H1 (cell line): Measurements from ENCODE around the gene C9orf152. TPM values are rescaled to one million over a fixed set of nuclear protein-coding genes. Genes with fewer than 3 reads are reported as not detected.
A peak's percentile ranks its signal among the peaks of the same experiment; 100 is the strongest.

Experiments
- CTCF ChIA-PET: fragments of 300-600 bp; sonication (Branson Sonifier 250); formaldehyde crosslinking; loops from one replicate; lab custom pipeline; 2021; ENCODE audit not compliant: partially characterized antibody; lab: Charles Lee
- POLR2A ChIA-PET: fragments of 300-600 bp; sonication (Branson Sonifier 250); formaldehyde crosslinking; loops from one replicate; lab custom pipeline; 2021; ENCODE audit warnings: inconsistent platforms; ENCODE audit not compliant: partially characterized antibody; lab: Charles Lee
- DNase-seq, 2 experiments: peaks; one replicate each; pipeline versions ENCODE4 v3.0.0 to v3.0.0-alpha.2; 2010 to 2022; ENCODE audit warnings: low spot score in 2 of 2, low read depth in 1 of 2, mixed read lengths in 1 of 2
- FAIRE-seq: peaks from 2 replicates; lab custom pipeline; 2011; peaks lifted over from hg19 to GRCh38; lab: Jason Lieb, UNC
- H2AFZ ChIP-seq: 2 replicates; pipeline ENCODE4 v1.8.1; 2012; ENCODE audit warnings: low read length, inconsistent platforms
- H2AK5ac ChIP-seq: 2 replicates; pipeline ENCODE4 v1.6.1; 2013; ENCODE audit warnings: low read depth, low read length
- H2BK120ac ChIP-seq: replicated peaks from 2 replicates; pipeline ENCODE3; 2013; ENCODE audit warnings: low read depth, low read length, inconsistent platforms
- H2BK12ac ChIP-seq: 2 replicates; pipeline ENCODE4 v1.6.1; 2013; ENCODE audit warnings: low read depth, low read length
- H2BK15ac ChIP-seq: 2 replicates; pipeline ENCODE4 v1.6.1; 2013; ENCODE audit warnings: low read length
- H2BK20ac ChIP-seq: 2 replicates; pipeline ENCODE4 v1.6.1; 2013; ENCODE audit warnings: low read length
- H2BK5ac ChIP-seq: 2 replicates; pipeline ENCODE4 v1.6.1; 2013; ENCODE audit warnings: low read depth, low read length
- H3K14ac ChIP-seq: 2 replicates; pipeline ENCODE4 v1.6.1; 2013; ENCODE audit warnings: inconsistent platforms; ENCODE audit not compliant: insufficient read length
- H3K18ac ChIP-seq: 2 replicates; pipeline ENCODE4 v1.6.1; 2013; ENCODE audit warnings: low read length; ENCODE audit errors: extremely low read depth
- H3K23ac ChIP-seq: 2 replicates; pipeline ENCODE4 v1.6.1; 2013; ENCODE audit warnings: inconsistent platforms; ENCODE audit not compliant: insufficient read length
- H3K23me2 ChIP-seq: 2 replicates; pipeline ENCODE4 v1.6.1; 2013; ENCODE audit warnings: low read depth, low read length
- H3K27ac ChIP-seq: 2 replicates; pipeline ENCODE4 v1.6.1; 2011; ENCODE audit warnings: low read depth, low read length, inconsistent platforms
- H3K27me3 ChIP-seq, 4 experiments: replicated peaks in 1 of 4; 1 replicate in 1 of 4; 2 replicates in 3 of 4; pipeline versions ENCODE4 v1.6.1 to v1.8.1; 2011 to 2013; ENCODE audit warnings: low read length in 3 of 4, mild to moderate bottlenecking in 3 of 4, inconsistent platforms in 2 of 4, mixed read lengths in 2 of 4, moderate library complexity in 1 of 4; ENCODE audit not compliant: control insufficient read depth in 3 of 4, insufficient read depth in 3 of 4; ENCODE audit errors: extremely low read depth in 1 of 4
- H3K36me3 ChIP-seq, 4 experiments: 2 replicates each; pipeline versions ENCODE4 v1.6.1 to v1.8.1; 2011 to 2013; ENCODE audit warnings: mild to moderate bottlenecking in 4 of 4, low read length in 3 of 4, moderate library complexity in 2 of 4, control low read depth in 1 of 4, inconsistent platforms in 1 of 4; ENCODE audit not compliant: insufficient read depth in 4 of 4, control insufficient read depth in 2 of 4
- H3K4ac ChIP-seq: replicated peaks from 2 replicates; pipeline ENCODE3; 2013; ENCODE audit warnings: low read length, low read depth, mixed read lengths, inconsistent platforms; ENCODE audit not compliant: insufficient read length
- H3K4me1 ChIP-seq, 4 experiments: replicated peaks in 1 of 4; 1 replicate in 1 of 4; 2 replicates in 3 of 4; pipeline versions ENCODE4 v1.6.1 to v1.8.1; 2011 to 2013; ENCODE audit warnings: low read length in 3 of 4, inconsistent platforms in 2 of 4, mixed read lengths in 1 of 4; ENCODE audit not compliant: insufficient read depth in 4 of 4, control insufficient read depth in 3 of 4
- H3K4me2 ChIP-seq, 2 experiments: 2 replicates each; pipeline versions ENCODE4 v1.6.1 to v1.8.1; 2011 to 2013; ENCODE audit warnings: low read depth in 2 of 2, low read length in 2 of 2, control low read depth in 1 of 2, inconsistent platforms in 1 of 2, mild to moderate bottlenecking in 1 of 2; ENCODE audit not compliant: insufficient read depth in 1 of 2
- H3K4me3 ChIP-seq, 4 experiments: fragments of 200-600, 300-600 bp in 1 of 4; sonication (generic), shearing (Covaris generic), sonication (Bioruptor Twin) in 1 of 4; 2 replicates each; pipeline versions ENCODE4 v1.5.1 to v1.8.1; 2011 to 2016; ENCODE audit warnings: low read length in 4 of 4, low read depth in 3 of 4, control low read depth in 2 of 4, inconsistent platforms in 2 of 4, mild to moderate bottlenecking in 2 of 4, mixed read lengths in 1 of 4, moderate library complexity in 1 of 4; ENCODE audit not compliant: insufficient read depth in 2 of 4; ENCODE audit errors: extremely low read depth in 1 of 4
- H3K56ac ChIP-seq: replicated peaks from 2 replicates; pipeline ENCODE3; 2013; ENCODE audit warnings: low read depth, mild to moderate bottlenecking, mixed read lengths, low read length, inconsistent platforms; ENCODE audit not compliant: insufficient read length
- H3K79me1 ChIP-seq: 2 replicates; pipeline ENCODE4 v1.6.1; 2013; ENCODE audit warnings: low read depth, low read length, control low read depth
- H3K79me2 ChIP-seq, 2 experiments: 2 replicates each; pipeline versions ENCODE4 v1.6.1 to v1.8.1; 2012 to 2013; ENCODE audit warnings: low read length in 2 of 2, mild to moderate bottlenecking in 2 of 2, inconsistent platforms in 1 of 2; ENCODE audit not compliant: insufficient read depth in 2 of 2, control insufficient read depth in 1 of 2
- H3K9ac ChIP-seq, 4 experiments: replicated peaks in 1 of 4; 1 replicate in 1 of 4; 2 replicates in 3 of 4; pipeline versions ENCODE4 v1.6.1 to v1.8.1; 2011 to 2013; ENCODE audit warnings: low read depth in 3 of 4, low read length in 3 of 4, control low read depth in 2 of 4, mild to moderate bottlenecking in 2 of 4, moderate library complexity in 2 of 4, inconsistent platforms in 1 of 4; ENCODE audit errors: extremely low read depth in 1 of 4
- H3K9me3 ChIP-seq, 2 experiments: 2 replicates each; pipeline versions ENCODE4 v1.6.1 to v1.8.1; 2012 to 2013; ENCODE audit warnings: mild to moderate bottlenecking in 2 of 2, moderate library complexity in 2 of 2, control low read depth in 1 of 2, inconsistent platforms in 1 of 2, low read depth in 1 of 2, low read length in 1 of 2, mixed read lengths in 1 of 2; ENCODE audit not compliant: insufficient read depth in 2 of 2
- H4K20me1 ChIP-seq, 2 experiments: replicated peaks in 1 of 2; 2 replicates each; pipeline versions ENCODE3 to v1.8.1; 2011 to 2013; ENCODE audit warnings: inconsistent platforms in 2 of 2, low read length in 2 of 2, mild to moderate bottlenecking in 1 of 2; ENCODE audit not compliant: insufficient read depth in 2 of 2, control insufficient read depth in 1 of 2
- H4K5ac ChIP-seq: 2 replicates; pipeline ENCODE4 v1.6.1; 2013; ENCODE audit warnings: low read length, low read depth, mixed read lengths, inconsistent platforms; ENCODE audit not compliant: insufficient read length
- H4K8ac ChIP-seq: 2 replicates; pipeline ENCODE4 v1.8.0; 2013; ENCODE audit warnings: mild to moderate bottlenecking, moderate library complexity, low read length, inconsistent platforms; ENCODE audit not compliant: insufficient read depth; ENCODE audit errors: extremely low read depth
- H4K91ac ChIP-seq: replicated peaks from 2 replicates; pipeline ENCODE3; 2013; ENCODE audit warnings: low read length, mixed read lengths, inconsistent platforms; ENCODE audit not compliant: insufficient read length
- FOSL1 ChIP-seq: IDR thresholded peaks from 2 replicates; pipeline ENCODE4 v1.6.1; 2011; ENCODE audit warnings: mild to moderate bottlenecking, low read depth, low read length, moderate library complexity; ENCODE audit not compliant: insufficient read depth
- GABPA ChIP-seq: IDR thresholded peaks from 2 replicates; pipeline ENCODE4 v1.6.1; 2011; ENCODE audit warnings: mild to moderate bottlenecking, low read length, moderate library complexity, borderline replicate concordance; ENCODE audit not compliant: insufficient read depth
- KDM5A ChIP-seq: fragments of 200-600 bp; IDR thresholded peaks from 2 replicates; pipeline ENCODE4 v1.7.1; 2012; ENCODE audit warnings: mild to moderate bottlenecking, low read length, inconsistent platforms, mixed read lengths
- TAF7 ChIP-seq: optimal IDR thresholded peaks from 2 replicates; pipeline ENCODE3; 2011; ENCODE audit warnings: low read depth, mild to moderate bottlenecking, inconsistent platforms, low read length, moderate library complexity, borderline replicate concordance
- TEAD4 ChIP-seq: IDR thresholded peaks from 2 replicates; pipeline ENCODE4 v1.6.1; 2012; ENCODE audit warnings: low read depth, low read length, inconsistent platforms, mixed read lengths
- WGBS, 2 experiments: shearing (Covaris generic) in 1 of 2; methylation state at CpG; one replicate each; pipeline versions ENCODE4 v1.1.6 to v1.1.7; 2013 to 2015; ENCODE audit warnings: low lambda C conversion rate in 2 of 2, mixed read lengths in 2 of 2, inconsistent platforms in 1 of 2, low coverage in 1 of 2, missing lambda C conversion rate in 1 of 2; ENCODE audit not compliant: insufficient replicate concordance in 2 of 2, insufficient coverage in 1 of 2, insufficient read length in 1 of 2; ENCODE audit errors: extremely low coverage in 1 of 2, missing lambda C conversion rate in 1 of 2; 5-methylcytosine and 5-hydroxymethylcytosine counted together
- polyA plus RNA-seq, 7 experiments: library from polyadenylated mRNA; depleted of rRNA in 3 of 7; stranded (reverse) in 5 of 7; unstranded in 2 of 7; fragments of >200 nt in 5 of 7; fragments of 200-250 nt in 2 of 7; gene quantifications; 1 replicate in 5 of 7; 2 replicates in 1 of 7; 4 replicates in 1 of 7; pipeline versions ENCODE4 v1.2.1 to v1.2.3, GENCODE V29; 2011 to 2013; ENCODE audit warnings: missing spikeins in 2 of 7, mixed read lengths in 2 of 7
- total RNA-seq: library from RNA; stranded (reverse); fragmentation: NEBNext Ultra II Directional; extraction: Animal tissue kit (Norgen Biotek cat#: 25700); gene quantifications from 2 replicates; pipeline ENCODE4 v1.2.1, GENCODE V29; 2021
- TF ChIP-seq, protein P1 (sequence below): IDR thresholded peaks from 2 replicates; pipeline ENCODE4 v1.6.1; 2012; ENCODE audit warnings: inconsistent platforms

The C9orf152 gene
- total and polyA plus RNA-seq, 2 of the 8 experiments (the other 6 are each of a cell fraction or from before 2014, with no cell fraction given): not detected

DNA sequence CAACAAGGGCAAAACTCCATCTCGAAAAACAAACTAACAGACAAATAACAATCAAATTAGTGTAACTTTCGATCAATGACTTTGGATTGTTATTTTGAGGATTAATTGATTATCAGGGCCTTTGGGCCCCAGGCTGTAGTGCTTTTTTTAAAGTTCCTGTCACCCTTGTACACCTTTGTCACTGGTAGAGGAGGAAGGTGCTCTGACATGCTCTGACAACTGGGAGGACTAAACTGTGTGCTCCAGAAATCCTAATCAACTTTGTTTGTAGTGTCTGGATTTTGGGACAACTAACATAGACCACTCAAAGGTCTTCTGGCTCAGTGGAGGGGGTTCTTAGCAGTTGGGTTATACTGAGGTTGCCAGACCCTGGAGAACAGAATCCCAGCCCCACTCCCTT is 46.5 kb upstream of the C9orf152 start:
- no peak overlapping the region for H2BK12ac ChIP-seq
- peak overlapping the region in 1 of 4 experiments; percentile 39; a peak in 2 of 7 replicates for H3K9ac ChIP-seq
- H3K14ac ChIP-seq: no peak overlapping the region
- H3K27me3 ChIP-seq: no peaks in the 10 kb centered on the region; a peak in 1 of 7 replicates
- peaks cover 8 to 18% (median 10%) of the 10 kb centered on the region in 4 experiments for H3K4me1 ChIP-seq
- no peak overlapping the region for H3K23ac ChIP-seq
- 86% methylated on average over 2 of the region's 2 CpGs; no CpG with 5 or more reads in 1 of the 2 experiments for WGBS, 2 experiments
- CTCF ChIA-PET: interaction anchor here (1.1 kb wide), 1 partner anchor 32 kb away, joined by 3 read pairs; no protein-coding TSS in a partner anchor
- H2AK5ac ChIP-seq: no peak overlapping the region
- H2BK20ac ChIP-seq: no peak overlapping the region
- H4K8ac ChIP-seq: no peak overlapping the region
- TF ChIP-seq GABPA (no peak), TEAD4 (no peak), KDM5A (no peak), FOSL1 (no peak), TAF7 (no peak)
- TF ChIP-seq, protein P1, sequence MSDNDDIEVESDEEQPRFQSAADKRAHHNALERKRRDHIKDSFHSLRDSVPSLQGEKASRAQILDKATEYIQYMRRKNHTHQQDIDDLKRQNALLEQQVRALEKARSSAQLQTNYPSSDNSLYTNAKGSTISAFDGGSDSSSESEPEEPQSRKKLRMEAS: no peak
- H4K91ac ChIP-seq: no peak overlapping the region
- peak overlapping the region; percentile 93 to 96 for H3K4me2 ChIP-seq
- POLR2A ChIA-PET: no interaction called here
- no peak for FAIRE-seq
- peaks cover 8 to 14% of the 10 kb centered on the region in 2 experiments for H4K20me1 ChIP-seq
- H2AFZ ChIP-seq: no peak overlapping the region
- no peak overlapping the region for H2BK5ac ChIP-seq
- peaks cover 5% of the 10 kb centered on the region; the same call in 1 of the 2 replicates for H3K79me1 ChIP-seq
- no peak overlapping the region for H3K4ac ChIP-seq
- no peak overlapping the region for H3K56ac ChIP-seq
- H3K23me2 ChIP-seq: peaks cover 11% of the 10 kb centered on the region
- no peak overlapping the region for H4K5ac ChIP-seq
- no peak overlapping the region for H3K27ac ChIP-seq
- H2BK120ac ChIP-seq: no peak overlapping the region
- H3K79me2 ChIP-seq: peaks cover 29 to 66% of the 10 kb centered on the region in 2 experiments
- peak overlapping the region; percentile 82 to 94 (median 92); a peak in 5 of 8 replicates for H3K4me3 ChIP-seq
- DNase-seq: no peak
- H3K18ac ChIP-seq: no peak overlapping the region
- H3K9me3 ChIP-seq: no peaks in the 10 kb centered on the region
- peaks cover 0 to 13% (median 10%) of the 10 kb centered on the region in 4 experiments; a peak in 7 of 8 replicates for H3K36me3 ChIP-seq
- H2BK15ac ChIP-seq: no peak overlapping the region
